Smooth muscle cell (in vitro differentiated cells): Measurements from ENCODE around the gene CREM. TPM values are rescaled to one million over a fixed set of nuclear protein-coding genes. Genes with fewer than 3 reads are reported as not detected.

Source experiments
- DNase-seq: peaks from one replicate; lab custom pipeline; 2025; ENCODE audit not compliant: unreplicated experiment; lab: John Stamatoyannopoulos, UW
- H2AFZ ChIP-seq: fragments of 200-600 bp; sonication (generic); 2 replicates; pipeline ENCODE4 v1.6.0; 2016; ENCODE audit warnings: antibody characterized with exemption, low read depth, mild to moderate bottlenecking
- H3F3A ChIP-seq: fragments of 200-600 bp; sonication (generic); 2 replicates; pipeline ENCODE4 v1.6.0; 2017; ENCODE audit warnings: antibody characterized with exemption, low read depth
- H3K27ac ChIP-seq: fragments of 200-600 bp; sonication (generic); 2 replicates; pipeline ENCODE4 v1.5.1; 2016; ENCODE audit warnings: low read depth, mild to moderate bottlenecking
- H3K27me3 ChIP-seq: fragments of 200-600 bp; sonication (generic); 2 replicates; pipeline ENCODE4 v1.6.1; 2016; ENCODE audit warnings: low read depth, mild to moderate bottlenecking
- H3K36me3 ChIP-seq: fragments of 200-600 bp; sonication (generic); 2 replicates; pipeline ENCODE4 v1.5.1; 2016; ENCODE audit warnings: low read depth
- H3K4me1 ChIP-seq: fragments of 200-600 bp; sonication (generic); 2 replicates; pipeline ENCODE4 v1.5.1; 2016; ENCODE audit warnings: low read depth
- H3K4me2 ChIP-seq: fragments of 200-600 bp; sonication (generic); 2 replicates; pipeline ENCODE4 v1.6.0; 2016; ENCODE audit warnings: mild to moderate bottlenecking
- H3K4me3 ChIP-seq: fragments of 200-600 bp; sonication (generic); 2 replicates; pipeline ENCODE4 v1.5.1; 2016; ENCODE audit warnings: mild to moderate bottlenecking
- H3K79me2 ChIP-seq: fragments of 200-600 bp; sonication (generic); 2 replicates; pipeline ENCODE4 v1.6.0; 2016; ENCODE audit warnings: low read depth, mild to moderate bottlenecking
- H3K9ac ChIP-seq: fragments of 200-600 bp; sonication (generic); 2 replicates; pipeline ENCODE4 v1.6.0; 2016; ENCODE audit warnings: low read depth
- H3K9me3 ChIP-seq: fragments of 200-600 bp; sonication (generic); replicated peaks from 2 replicates; pipeline ENCODE4 v1.5.1; 2016; ENCODE audit warnings: low read depth
- H4K20me1 ChIP-seq: fragments of 200-600 bp; sonication (generic); 2 replicates; pipeline ENCODE4 v1.6.0; 2016; ENCODE audit warnings: low read depth
- WGBS: methylation state at CpG from one replicate; pipeline ENCODE4 v1.1.7; 2016; ENCODE audit warnings: low lambda C conversion rate; 5-methylcytosine and 5-hydroxymethylcytosine counted together
- polyA plus RNA-seq: library from polyadenylated mRNA; unstranded; fragments of >200 nt; fragmentation: Nextera tagmentation; extraction: Ambion mirVana; gene quantifications from 2 replicates; pipeline ENCODE4 v1.2.1, GENCODE V29; 2016
- total RNA-seq: library from RNA; depleted of rRNA; stranded (reverse); fragments of >200 nt; gene quantifications from 2 replicates; pipeline ENCODE4 v1.2.3, GENCODE V29; 2014
- TF ChIP-seq, protein P1 (sequence below): fragments of 200-600 bp; sonication (generic); IDR thresholded peaks from 2 replicates; pipeline ENCODE4 v1.5.1; 2017; ENCODE audit warnings: borderline replicate concordance, mild to moderate bottlenecking, antibody characterized with exemption; ENCODE audit not compliant: insufficient read depth, poor library complexity, severe bottlenecking

CREM gene
- total and polyA plus RNA-seq, 2 experiments from 2014 or later, result 46.4 to 49.3 TPM

GRCh38 chr10:35165136-35165535, 38.5 kb downstream of the CREM start:
- no peak overlapping the region for H2AFZ ChIP-seq
- H3K4me3 ChIP-seq, result no peak overlapping the region
- H3K27me3 ChIP-seq, result no peaks in the 10 kb centered on the region
- no peak overlapping the region for H3K9ac ChIP-seq
- no peaks in the 10 kb centered on the region for H3K36me3 ChIP-seq
- H3K4me1 ChIP-seq, result no peaks in the 10 kb centered on the region
- no peak overlapping the region for H3K27ac ChIP-seq
- H3K79me2 ChIP-seq, result no peaks in the 10 kb centered on the region
- no peaks in the 10 kb centered on the region for H3F3A ChIP-seq
- no peaks in the 10 kb centered on the region for H3K9me3 ChIP-seq
- no peak overlapping the region for H3K4me2 ChIP-seq
- no peaks in the 10 kb centered on the region for H4K20me1 ChIP-seq
- no peak for DNase-seq
- TF ChIP-seq, protein P1, sequence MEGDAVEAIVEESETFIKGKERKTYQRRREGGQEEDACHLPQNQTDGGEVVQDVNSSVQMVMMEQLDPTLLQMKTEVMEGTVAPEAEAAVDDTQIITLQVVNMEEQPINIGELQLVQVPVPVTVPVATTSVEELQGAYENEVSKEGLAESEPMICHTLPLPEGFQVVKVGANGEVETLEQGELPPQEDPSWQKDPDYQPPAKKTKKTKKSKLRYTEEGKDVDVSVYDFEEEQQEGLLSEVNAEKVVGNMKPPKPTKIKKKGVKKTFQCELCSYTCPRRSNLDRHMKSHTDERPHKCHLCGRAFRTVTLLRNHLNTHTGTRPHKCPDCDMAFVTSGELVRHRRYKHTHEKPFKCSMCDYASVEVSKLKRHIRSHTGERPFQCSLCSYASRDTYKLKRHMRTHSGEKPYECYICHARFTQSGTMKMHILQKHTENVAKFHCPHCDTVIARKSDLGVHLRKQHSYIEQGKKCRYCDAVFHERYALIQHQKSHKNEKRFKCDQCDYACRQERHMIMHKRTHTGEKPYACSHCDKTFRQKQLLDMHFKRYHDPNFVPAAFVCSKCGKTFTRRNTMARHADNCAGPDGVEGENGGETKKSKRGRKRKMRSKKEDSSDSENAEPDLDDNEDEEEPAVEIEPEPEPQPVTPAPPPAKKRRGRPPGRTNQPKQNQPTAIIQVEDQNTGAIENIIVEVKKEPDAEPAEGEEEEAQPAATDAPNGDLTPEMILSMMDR, result no peak
- WGBS, result 97% methylated on average over 4 of the region's 4 CpGs

GRCh38 chr10:35165811-35166210, 39.2 kb downstream of the CREM start:
- WGBS, result 98% methylated on average over 2 of the region's 2 CpGs

GRCh38 chr10:35166607-35167006, 40.0 kb downstream of the CREM start:
- 97% methylated on average over 6 of the region's 6 CpGs for WGBS
- TF ChIP-seq, protein P1, result no peak

More at GRCh38 chr10:35165811-35166210, 39.2 kb downstream of the CREM start:
- no peaks in the 10 kb centered on the region for H3F3A ChIP-seq
- no peak overlapping the region for H3K4me3 ChIP-seq
- no peaks in the 10 kb centered on the region for H3K36me3 ChIP-seq
- no peaks in the 10 kb centered on the region for H3K79me2 ChIP-seq
- no peaks in the 10 kb centered on the region for H3K27me3 ChIP-seq
- H3K27ac ChIP-seq, result no peak overlapping the region
- no peaks in the 10 kb centered on the region for H4K20me1 ChIP-seq
- H3K9ac ChIP-seq, result no peak overlapping the region
- H3K9me3 ChIP-seq, result no peaks in the 10 kb centered on the region
- H2AFZ ChIP-seq, result no peak overlapping the region
- H3K4me2 ChIP-seq, result no peak overlapping the region
- no peak for DNase-seq
- no peaks in the 10 kb centered on the region for H3K4me1 ChIP-seq
- TF ChIP-seq, protein P1, result no peak

GRCh38 chr10:35167342-35167741, 40.7 kb downstream of the CREM start:
- Histone ChIP-seq H3K36me3 (no peaks in the 10 kb centered on the region), H3F3A (no peaks in the 10 kb centered on the region), H3K9ac (no peak overlapping the region), H3K4me3 (no peak overlapping the region), H3K4me1 (no peaks in the 10 kb centered on the region), H3K27me3 (no peaks in the 10 kb centered on the region), H4K20me1 (no peaks in the 10 kb centered on the region), H3K4me2 (no peak overlapping the region), H2AFZ (no peak overlapping the region), H3K27ac (no peak overlapping the region), H3K9me3 (no peaks in the 10 kb centered on the region), H3K79me2 (no peaks in the 10 kb centered on the region)
- 96% methylated on average over 2 of the region's 2 CpGs for WGBS
- TF ChIP-seq, protein P1, result no peak
- DNase-seq, result no peak

More at GRCh38 chr10:35166607-35167006, 40.0 kb downstream of the CREM start:
- Histone ChIP-seq H3K4me2 (no peak overlapping the region), H3K4me1 (no peaks in the 10 kb centered on the region), H3K9me3 (no peaks in the 10 kb centered on the region), H3K79me2 (no peaks in the 10 kb centered on the region), H3K4me3 (no peak overlapping the region), H3K36me3 (no peaks in the 10 kb centered on the region), H3F3A (no peaks in the 10 kb centered on the region), H4K20me1 (no peaks in the 10 kb centered on the region), H2AFZ (no peak overlapping the region), H3K27ac (no peak overlapping the region), H3K27me3 (no peaks in the 10 kb centered on the region), H3K9ac (no peak overlapping the region)
- DNase-seq, result no peak
